KMS-11 (cell line): ENCODE measurements around the gene RYR1.

Experiments used
- H2AFZ ChIP-seq: fragments of 200-600 bp; sonication (generic); 2 replicates; pipeline ENCODE4 v1.6.1; 2016; ENCODE audit warnings: antibody characterized with exemption, mixed run types, low read depth
- H3K27ac ChIP-seq: fragments of 200-600 bp; sonication (generic); 2 replicates; pipeline ENCODE4 v1.6.1; 2016; ENCODE audit warnings: mild to moderate bottlenecking, mixed run types
- H3K27me3 ChIP-seq: fragments of 200-600 bp; sonication (generic); 2 replicates; pipeline ENCODE4 v1.6.1; 2017; ENCODE audit warnings: mild to moderate bottlenecking, low read depth, mixed run types, moderate library complexity; ENCODE audit not compliant: insufficient read depth
- H3K36me3 ChIP-seq: fragments of 200-600 bp; sonication (generic); 2 replicates; pipeline ENCODE4 v1.6.1; 2017; ENCODE audit warnings: mild to moderate bottlenecking, mixed run types; ENCODE audit not compliant: insufficient read depth
- H3K4me1 ChIP-seq: fragments of 200-600 bp; sonication (generic); 2 replicates; pipeline ENCODE4 v1.6.1; 2016; ENCODE audit warnings: mild to moderate bottlenecking, low read depth, mixed run types; ENCODE audit not compliant: poor library complexity, severe bottlenecking
- H3K4me2 ChIP-seq: fragments of 200-600 bp; sonication (generic); 2 replicates; pipeline ENCODE4 v1.7.0; 2016; ENCODE audit warnings: mild to moderate bottlenecking, mixed run types
- H3K4me3 ChIP-seq: fragments of 200-600 bp; sonication (generic); IDR thresholded peaks from 2 replicates; pipeline ENCODE4 v1.6.1; 2017; ENCODE audit warnings: low read depth, low read length, mixed read lengths; ENCODE audit not compliant: insufficient read depth
- H3K79me2 ChIP-seq: fragments of 200-600 bp; sonication (generic); 2 replicates; pipeline ENCODE4 v1.6.1; 2016; ENCODE audit warnings: low read depth, mixed run types; ENCODE audit not compliant: insufficient read depth
- H3K9ac ChIP-seq: fragments of 200-600 bp; sonication (generic); 2 replicates; pipeline ENCODE4 v1.6.1; 2016; ENCODE audit warnings: mild to moderate bottlenecking, mixed run types
- H4K20me1 ChIP-seq: fragments of 200-600 bp; sonication (generic); 2 replicates; pipeline ENCODE4 v1.6.1; 2016; ENCODE audit warnings: mild to moderate bottlenecking, mixed run types; ENCODE audit not compliant: insufficient read depth
- TF ChIP-seq, protein P1 (sequence below): fragments of 200-600 bp; sonication (generic); conservative IDR thresholded peaks from 2 replicates; pipeline ENCODE4 v1.6.1; 2017; ENCODE audit warnings: low read depth, mild to moderate bottlenecking, antibody characterized with exemption, low read length, moderate library complexity, mixed read lengths

Gene RYR1

DNA sequence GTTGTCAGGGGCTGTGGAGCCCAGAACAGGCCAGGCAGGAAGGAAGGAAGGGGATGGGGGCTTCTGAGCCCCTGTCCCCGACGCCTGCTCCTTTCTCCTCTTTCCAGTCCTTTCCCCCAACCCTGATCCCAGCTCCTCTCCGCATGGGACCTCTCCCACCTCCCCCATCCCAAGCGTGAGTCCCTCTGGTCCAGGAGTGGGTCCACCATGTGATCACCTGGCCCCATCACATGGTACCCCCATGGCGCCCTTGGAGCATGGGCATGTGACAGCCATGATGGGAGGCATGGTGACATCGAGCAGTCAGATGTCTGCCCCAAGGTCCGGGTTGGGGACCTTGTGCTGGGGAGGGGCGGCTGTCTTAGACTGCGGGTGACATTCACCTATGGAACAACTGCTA, 9.2 kb downstream of the RYR1 start:
- H3K4me2 ChIP-seq = no peak overlapping the region
- TF ChIP-seq, protein P1, sequence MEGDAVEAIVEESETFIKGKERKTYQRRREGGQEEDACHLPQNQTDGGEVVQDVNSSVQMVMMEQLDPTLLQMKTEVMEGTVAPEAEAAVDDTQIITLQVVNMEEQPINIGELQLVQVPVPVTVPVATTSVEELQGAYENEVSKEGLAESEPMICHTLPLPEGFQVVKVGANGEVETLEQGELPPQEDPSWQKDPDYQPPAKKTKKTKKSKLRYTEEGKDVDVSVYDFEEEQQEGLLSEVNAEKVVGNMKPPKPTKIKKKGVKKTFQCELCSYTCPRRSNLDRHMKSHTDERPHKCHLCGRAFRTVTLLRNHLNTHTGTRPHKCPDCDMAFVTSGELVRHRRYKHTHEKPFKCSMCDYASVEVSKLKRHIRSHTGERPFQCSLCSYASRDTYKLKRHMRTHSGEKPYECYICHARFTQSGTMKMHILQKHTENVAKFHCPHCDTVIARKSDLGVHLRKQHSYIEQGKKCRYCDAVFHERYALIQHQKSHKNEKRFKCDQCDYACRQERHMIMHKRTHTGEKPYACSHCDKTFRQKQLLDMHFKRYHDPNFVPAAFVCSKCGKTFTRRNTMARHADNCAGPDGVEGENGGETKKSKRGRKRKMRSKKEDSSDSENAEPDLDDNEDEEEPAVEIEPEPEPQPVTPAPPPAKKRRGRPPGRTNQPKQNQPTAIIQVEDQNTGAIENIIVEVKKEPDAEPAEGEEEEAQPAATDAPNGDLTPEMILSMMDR = no peak
- peaks cover 8% of the 10 kb centered on the region; the same call in 1 of the 2 replicates for H3K27me3 ChIP-seq
- H3K36me3 ChIP-seq = no peaks in the 10 kb centered on the region
- no peak overlapping the region for H3K9ac ChIP-seq
- no peak overlapping the region for H3K27ac ChIP-seq
- no peak overlapping the region for H3K4me3 ChIP-seq
- H3K79me2 ChIP-seq = no peaks in the 10 kb centered on the region
- H3K4me1 ChIP-seq = no peaks in the 10 kb centered on the region
- no peak overlapping the region for H2AFZ ChIP-seq
- H4K20me1 ChIP-seq = no peaks in the 10 kb centered on the region

DNA sequence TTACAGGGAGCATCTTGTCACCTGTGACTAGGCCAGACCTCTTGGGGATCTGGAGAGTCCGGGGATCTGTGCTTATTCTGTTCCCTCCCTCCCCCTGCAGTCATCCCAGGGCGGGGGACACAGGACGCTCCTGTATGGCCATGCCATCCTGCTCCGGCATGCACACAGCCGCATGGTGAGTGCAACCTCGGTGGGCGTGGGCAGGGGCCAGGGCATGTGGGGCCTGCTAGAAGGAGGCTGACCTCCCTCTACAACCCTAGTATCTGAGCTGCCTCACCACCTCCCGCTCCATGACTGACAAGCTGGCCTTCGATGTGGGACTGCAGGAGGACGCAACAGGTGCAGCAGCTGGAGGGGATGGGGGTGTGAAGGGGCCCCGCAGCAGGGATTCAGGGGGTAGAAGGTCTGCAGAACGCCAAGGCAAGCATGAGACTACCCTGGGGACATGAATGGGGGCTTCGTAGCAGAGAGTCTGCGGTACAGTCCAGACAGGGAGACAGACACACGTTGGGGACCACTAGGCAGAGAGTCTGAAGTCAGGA, 10.0 kb downstream of the RYR1 start:
- Histone ChIP-seq H3K79me2 (no peaks in the 10 kb centered on the region), H3K4me2 (no peak overlapping the region)
- TF ChIP-seq, protein P1 = no peak

DNA sequence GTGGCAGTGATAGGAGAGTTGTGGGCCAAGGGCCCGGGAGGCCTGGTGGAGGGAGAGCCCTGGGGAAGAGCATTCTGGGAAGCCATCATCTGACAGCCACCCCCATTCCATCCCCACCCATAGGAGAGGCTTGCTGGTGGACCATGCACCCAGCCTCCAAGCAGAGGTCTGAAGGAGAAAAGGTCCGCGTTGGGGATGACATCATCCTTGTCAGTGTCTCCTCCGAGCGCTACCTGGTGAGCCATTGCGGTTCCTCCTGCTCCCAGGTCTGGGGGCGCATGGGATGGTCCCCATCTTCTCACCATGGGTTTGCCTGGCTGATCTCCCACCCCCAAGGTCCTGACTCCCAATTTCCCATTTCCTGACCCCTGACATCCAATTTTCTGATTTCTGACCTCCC, 10.5 kb downstream of the RYR1 start:
- TF ChIP-seq, protein P1 = no peak
- H4K20me1 ChIP-seq = no peaks in the 10 kb centered on the region

More for the DNA sequence above, 10.0 kb downstream of the RYR1 start:
- no peaks in the 10 kb centered on the region for H3K36me3 ChIP-seq
- peaks cover 10% of the 10 kb centered on the region; the same call in 1 of the 2 replicates for H3K27me3 ChIP-seq
- no peak overlapping the region for H3K4me3 ChIP-seq
- H3K4me1 ChIP-seq = no peaks in the 10 kb centered on the region
- H3K27ac ChIP-seq = no peak overlapping the region
- no peaks in the 10 kb centered on the region for H4K20me1 ChIP-seq
- no peak overlapping the region for H2AFZ ChIP-seq
- H3K9ac ChIP-seq = no peak overlapping the region

DNA sequence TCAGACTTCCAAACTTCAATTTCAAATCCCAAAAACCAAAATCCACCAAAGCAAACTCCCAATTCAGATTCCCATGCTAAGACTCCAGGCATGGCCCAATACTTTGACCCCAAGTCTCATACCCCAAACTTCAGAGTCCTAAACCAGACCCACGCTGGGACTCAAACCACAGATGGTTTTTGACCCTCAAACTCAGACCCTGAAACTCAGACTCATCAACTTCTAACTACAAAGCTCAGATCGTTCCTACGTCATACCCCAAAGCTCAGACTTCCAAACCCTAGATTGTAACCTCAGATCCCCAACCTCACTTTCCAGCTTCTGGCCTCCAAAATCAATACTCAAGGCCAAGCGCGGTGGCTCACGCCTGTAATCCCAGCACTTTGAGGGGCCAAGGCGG, 11.9 kb downstream of the RYR1 start:
- Histone ChIP-seq H3K27me3 (peaks cover 25% of the 10 kb centered on the region; the same call in 1 of the 2 replicates), H3K36me3 (no peaks in the 10 kb centered on the region), H3K79me2 (no peaks in the 10 kb centered on the region)

More for the DNA sequence above, 10.5 kb downstream of the RYR1 start:
- H3K27me3 ChIP-seq = peaks cover 13% of the 10 kb centered on the region; the same call in 1 of the 2 replicates
- H3K4me2 ChIP-seq = no peak overlapping the region
- H2AFZ ChIP-seq = no peak overlapping the region
- no peak overlapping the region for H3K27ac ChIP-seq
- H3K4me3 ChIP-seq = no peak overlapping the region
- H3K79me2 ChIP-seq = no peaks in the 10 kb centered on the region
- H3K9ac ChIP-seq = no peak overlapping the region
- no peaks in the 10 kb centered on the region for H3K36me3 ChIP-seq
- no peaks in the 10 kb centered on the region for H3K4me1 ChIP-seq

More for the DNA sequence above, 11.9 kb downstream of the RYR1 start:
- no peaks in the 10 kb centered on the region for H4K20me1 ChIP-seq
- TF ChIP-seq, protein P1 = no peak
- no peaks in the 10 kb centered on the region for H3K4me1 ChIP-seq
- no peak overlapping the region for H3K9ac ChIP-seq
- no peak overlapping the region for H3K27ac ChIP-seq
- H2AFZ ChIP-seq = no peak overlapping the region
- H3K4me3 ChIP-seq = no peak overlapping the region
- H3K4me2 ChIP-seq = no peak overlapping the region
